Lower lobe of right lung (tissue), 2 donors: ENCODE data around the gene SLC25A44. TPM values are rescaled to one million over a fixed set of nuclear protein-coding genes. Genes with fewer than 3 reads are reported as not detected.
A peak's percentile ranks its signal among the peaks of the same experiment; 100 is the strongest.

ENCODE experiments used
- ATAC-seq, 2 donors: fragments of 200-7000 bp; cut with Tn5 transposase; one replicate each; pipeline ENCODE4 v1.9.1; 2020 to 2022; ENCODE audit warnings: mild to moderate bottlenecking in 2 of 2, moderate library complexity in 2 of 2
- DNase-seq: peaks from one replicate; pipeline ENCODE4 v3.0.0-alpha.2; 2020
- H3K27ac ChIP-seq: fragments of 200-600 bp; one replicate; pipeline ENCODE4 v1.8.0; 2022
- H3K27me3 ChIP-seq: fragments of 200-600 bp; one replicate; pipeline ENCODE4 v1.8.0; 2022; ENCODE audit warnings: low read depth
- H3K36me3 ChIP-seq: fragments of 200-600 bp; one replicate; pipeline ENCODE4 v1.8.0; 2022; ENCODE audit warnings: mild to moderate bottlenecking
- H3K4me1 ChIP-seq: fragments of 200-600 bp; one replicate; pipeline ENCODE4 v1.8.0; 2022
- H3K4me3 ChIP-seq: fragments of 200-600 bp; one replicate; pipeline ENCODE4 v1.8.0; 2022; ENCODE audit warnings: mild to moderate bottlenecking
- H3K9me3 ChIP-seq: fragments of 200-600 bp; one replicate; pipeline ENCODE4 v1.8.0; 2022
- intact Hi-C: fragments of 100-400 bp; cut with DNase I; formaldehyde crosslinking; loops from one replicate; pipeline ENCODE4 v1.11.0; 2022
- total RNA-seq: library from RNA; stranded (reverse); fragmentation: NEBNext Ultra II Directional; extraction: Animal tissue kit (Norgen Biotek cat#: 25700); gene quantifications from one replicate; pipeline ENCODE4 v1.2.1, GENCODE V29; 2021
- TF ChIP-seq, protein P1 (sequence below): fragments of 200-600 bp; IDR thresholded peaks from one replicate; pipeline ENCODE4 v1.8.0; 2022; ENCODE audit warnings: antibody characterized with exemption, mild to moderate bottlenecking
- donor health status: DM: no; HTN: yes; CAD: no; lungs with severe emphysema.

Gene SLC25A44
- total RNA-seq, 1 donor from 2014 or later = 17.7 TPM

DNA sequence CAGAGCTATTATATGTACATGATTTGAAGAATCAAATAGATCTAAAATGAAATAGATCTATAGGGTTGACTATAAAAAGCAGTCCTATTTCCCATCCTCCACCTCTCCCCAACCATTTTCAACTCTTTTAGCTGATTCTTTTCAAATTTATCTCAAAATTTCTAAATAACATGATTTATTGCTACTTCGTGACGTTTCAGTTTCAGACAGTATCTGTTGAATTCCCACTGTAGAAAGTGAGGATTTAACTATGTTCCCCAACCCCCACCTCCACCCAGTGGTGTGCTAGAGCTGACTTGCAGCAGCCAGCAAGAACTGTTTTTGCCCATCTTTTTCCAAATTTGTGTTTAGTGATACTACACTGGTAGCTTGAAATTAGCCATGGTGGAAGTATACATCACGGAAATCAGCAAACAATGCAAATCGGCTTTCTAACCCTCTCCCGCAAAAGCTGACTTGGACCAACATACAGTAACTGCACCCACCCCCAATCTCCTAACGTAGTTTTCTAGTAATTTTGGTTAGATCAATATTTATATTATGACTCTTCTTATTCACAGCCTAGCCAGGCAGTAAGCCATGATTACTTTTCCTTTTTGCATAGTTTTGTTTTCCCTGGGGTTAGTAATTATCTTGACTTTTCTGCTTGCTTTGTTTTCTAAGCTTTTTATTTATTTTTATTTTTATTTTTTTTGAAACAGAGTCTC lies 29.6 kb upstream of the SLC25A44 start:
- DNase-seq (peak; percentile 4), ATAC-seq (no peak)
- no peaks in the 10 kb centered on the region for H3K9me3 ChIP-seq
- peaks cover 27% of the 10 kb centered on the region for H3K4me1 ChIP-seq
- H3K4me3 ChIP-seq = no peak overlapping the region
- no peaks in the 10 kb centered on the region for H3K27me3 ChIP-seq
- H3K27ac ChIP-seq = no peak overlapping the region
- TF ChIP-seq, protein P1, sequence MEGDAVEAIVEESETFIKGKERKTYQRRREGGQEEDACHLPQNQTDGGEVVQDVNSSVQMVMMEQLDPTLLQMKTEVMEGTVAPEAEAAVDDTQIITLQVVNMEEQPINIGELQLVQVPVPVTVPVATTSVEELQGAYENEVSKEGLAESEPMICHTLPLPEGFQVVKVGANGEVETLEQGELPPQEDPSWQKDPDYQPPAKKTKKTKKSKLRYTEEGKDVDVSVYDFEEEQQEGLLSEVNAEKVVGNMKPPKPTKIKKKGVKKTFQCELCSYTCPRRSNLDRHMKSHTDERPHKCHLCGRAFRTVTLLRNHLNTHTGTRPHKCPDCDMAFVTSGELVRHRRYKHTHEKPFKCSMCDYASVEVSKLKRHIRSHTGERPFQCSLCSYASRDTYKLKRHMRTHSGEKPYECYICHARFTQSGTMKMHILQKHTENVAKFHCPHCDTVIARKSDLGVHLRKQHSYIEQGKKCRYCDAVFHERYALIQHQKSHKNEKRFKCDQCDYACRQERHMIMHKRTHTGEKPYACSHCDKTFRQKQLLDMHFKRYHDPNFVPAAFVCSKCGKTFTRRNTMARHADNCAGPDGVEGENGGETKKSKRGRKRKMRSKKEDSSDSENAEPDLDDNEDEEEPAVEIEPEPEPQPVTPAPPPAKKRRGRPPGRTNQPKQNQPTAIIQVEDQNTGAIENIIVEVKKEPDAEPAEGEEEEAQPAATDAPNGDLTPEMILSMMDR = no peak
- intact Hi-C loops = no loop called here
- no peaks in the 10 kb centered on the region for H3K36me3 ChIP-seq

DNA sequence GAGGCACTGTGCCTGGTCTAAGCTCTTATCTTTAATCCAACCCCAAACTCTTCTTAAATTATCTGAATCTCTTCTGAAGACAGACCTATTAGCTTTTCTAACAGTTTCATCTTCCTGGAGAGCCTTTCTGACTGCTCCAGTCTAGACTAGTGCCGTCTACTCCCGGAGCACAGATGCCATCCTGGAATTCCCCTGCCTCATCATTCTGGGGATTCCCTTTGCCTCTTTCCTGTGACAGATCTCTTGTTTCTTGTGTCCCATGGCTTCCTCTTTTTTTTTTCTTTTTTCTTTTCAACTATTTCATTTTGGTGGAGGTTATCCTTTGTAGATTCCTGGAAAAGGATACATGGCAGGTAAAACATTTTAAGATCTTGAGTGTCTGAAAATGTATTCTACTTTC lies 28.8 kb upstream of the SLC25A44 start:
- Histone ChIP-seq H3K4me1 (peaks cover 26% of the 10 kb centered on the region), H3K9me3 (no peaks in the 10 kb centered on the region), H3K36me3 (no peaks in the 10 kb centered on the region), H3K27me3 (no peaks in the 10 kb centered on the region), H3K27ac (no peak overlapping the region), H3K4me3 (no peak overlapping the region)
- no peak for DNase-seq
- ATAC-seq = no peak
- TF ChIP-seq, protein P1 = no peak
- intact Hi-C loops = no loop called here

DNA sequence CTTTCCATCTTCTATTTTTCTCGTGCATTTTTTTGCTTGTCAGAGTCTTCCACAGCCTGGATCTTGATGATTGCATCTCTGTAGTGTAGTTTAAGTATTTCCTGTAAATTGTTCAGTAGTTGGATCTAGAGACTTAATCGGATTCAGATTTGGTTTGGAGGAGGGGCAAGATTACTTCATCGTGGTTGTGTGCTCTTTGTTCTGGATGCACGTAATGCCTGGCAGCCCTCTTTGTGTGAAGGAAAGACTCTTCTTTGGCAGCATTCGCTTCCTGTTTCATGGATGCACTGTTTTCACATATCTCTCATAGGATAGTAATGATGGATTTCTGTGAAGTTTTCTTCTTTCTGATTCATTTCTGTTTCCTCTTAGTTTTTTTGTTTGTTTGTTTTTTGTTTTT lies 26.4 kb upstream of the SLC25A44 start:
- H3K27ac ChIP-seq = no peak overlapping the region
- H3K27me3 ChIP-seq = no peaks in the 10 kb centered on the region
- TF ChIP-seq, protein P1 = no peak
- peaks cover 6% of the 10 kb centered on the region for H3K4me1 ChIP-seq
- peak; percentile 1 for DNase-seq
- H3K4me3 ChIP-seq = no peak overlapping the region
- intact Hi-C loops = no loop called here
- peaks cover 15% of the 10 kb centered on the region for H3K36me3 ChIP-seq
- ATAC-seq = no peak
- H3K9me3 ChIP-seq = no peaks in the 10 kb centered on the region

DNA sequence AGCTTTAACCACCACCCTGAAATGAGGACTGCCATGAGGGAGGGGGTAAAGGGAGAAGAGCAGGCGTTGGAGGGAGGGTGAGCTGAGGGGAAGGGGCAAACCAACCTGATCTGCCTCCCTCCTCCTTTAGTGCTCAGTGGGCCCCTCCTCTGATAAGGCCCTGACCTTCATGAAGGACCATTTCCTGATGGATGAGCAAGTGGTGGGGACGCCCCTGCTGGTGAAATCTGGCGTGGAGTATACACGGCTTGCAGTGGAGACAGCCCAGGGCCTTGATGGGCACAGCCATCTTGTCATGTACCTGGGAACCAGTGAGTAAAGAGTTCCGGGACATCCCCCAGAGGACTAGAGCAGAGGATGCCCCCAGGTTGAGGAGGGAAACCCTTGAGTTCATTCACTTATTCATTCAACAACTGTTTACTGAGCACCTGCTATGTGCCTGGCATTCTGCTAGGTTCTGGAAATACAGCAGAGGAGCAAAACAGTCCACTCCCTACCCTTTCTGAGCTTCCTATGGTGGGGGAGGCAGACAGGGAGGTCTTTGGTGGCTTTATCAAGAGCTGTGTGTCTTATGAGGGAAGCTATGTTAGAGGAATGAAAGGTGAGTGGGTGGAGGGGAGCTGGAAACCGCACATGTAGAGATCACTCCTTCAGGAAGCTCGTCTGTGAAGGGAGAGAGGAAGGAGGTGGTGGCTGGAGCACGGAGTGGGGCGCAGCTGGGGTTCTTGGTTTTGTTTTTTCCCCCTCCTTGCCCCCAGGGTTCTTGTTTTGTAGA lies 21.0 kb upstream of the SLC25A44 start:
- Histone ChIP-seq H3K4me3 (no peak overlapping the region), H3K9me3 (no peaks in the 10 kb centered on the region), H3K36me3 (peaks cover 46% of the 10 kb centered on the region), H3K4me1 (no peaks in the 10 kb centered on the region), H3K27me3 (no peaks in the 10 kb centered on the region), H3K27ac (no peak overlapping the region)
- ATAC-seq = no peak
- intact Hi-C loops = no loop called here
- DNase-seq = no peak
- TF ChIP-seq, protein P1 = no peak

DNA sequence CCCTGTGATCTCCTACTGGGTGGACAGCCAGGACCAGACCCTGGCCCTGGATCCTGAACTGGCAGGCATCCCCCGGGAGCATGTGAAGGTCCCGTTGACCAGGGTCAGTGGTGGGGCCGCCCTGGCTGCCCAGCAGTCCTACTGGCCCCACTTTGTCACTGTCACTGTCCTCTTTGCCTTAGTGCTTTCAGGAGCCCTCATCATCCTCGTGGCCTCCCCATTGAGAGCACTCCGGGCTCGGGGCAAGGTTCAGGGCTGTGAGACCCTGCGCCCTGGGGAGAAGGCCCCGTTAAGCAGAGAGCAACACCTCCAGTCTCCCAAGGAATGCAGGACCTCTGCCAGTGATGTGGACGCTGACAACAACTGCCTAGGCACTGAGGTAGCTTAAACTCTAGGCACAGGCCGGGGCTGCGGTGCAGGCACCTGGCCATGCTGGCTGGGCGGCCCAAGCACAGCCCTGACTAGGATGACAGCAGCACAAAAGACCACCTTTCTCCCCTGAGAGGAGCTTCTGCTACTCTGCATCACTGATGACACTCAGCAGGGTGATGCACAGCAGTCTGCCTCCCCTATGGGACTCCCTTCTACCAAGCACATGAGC lies 17.2 kb upstream of the SLC25A44 start:
- H3K27me3 ChIP-seq = no peaks in the 10 kb centered on the region
- H3K4me1 ChIP-seq = no peaks in the 10 kb centered on the region
- peaks cover 37% of the 10 kb centered on the region for H3K36me3 ChIP-seq
- ATAC-seq = peak in 1 of 2 donors; percentile 19
- intact Hi-C loops = no loop called here
- no peak overlapping the region for H3K27ac ChIP-seq
- H3K4me3 ChIP-seq = no peak overlapping the region
- DNase-seq = no peak
- H3K9me3 ChIP-seq = no peaks in the 10 kb centered on the region
- TF ChIP-seq, protein P1 = no peak
